Mucosa of descending colon (tissue), 3 donors: ENCODE data around the gene MYLK. TPM values are rescaled to one million over a fixed set of nuclear protein-coding genes. Genes with fewer than 3 reads are reported as not detected.

Experiments
- ATAC-seq: fragments of 200-7000 bp; cut with Tn5 transposase; one replicate; pipeline ENCODE4 v1.9.1; 2020; ENCODE audit warnings: mild to moderate bottlenecking, moderate library complexity
- DNase-seq, 3 donors: peaks; one replicate each; pipeline ENCODE4 v3.0.0-alpha.2; 2020
- H3K36me3 ChIP-seq: fragments of 200-600 bp; one replicate; pipeline ENCODE4 v1.8.0; 2021; ENCODE audit warnings: low read depth, mild to moderate bottlenecking
- H3K4me1 ChIP-seq: fragments of 200-600 bp; one replicate; pipeline ENCODE4 v1.8.0; 2021; ENCODE audit warnings: low read depth, mild to moderate bottlenecking
- H3K4me3 ChIP-seq: fragments of 200-600 bp; one replicate; pipeline ENCODE4 v1.8.0; 2021; ENCODE audit warnings: mild to moderate bottlenecking
- H3K9me3 ChIP-seq: fragments of 200-600 bp; one replicate; pipeline ENCODE4 v1.8.0; 2021; ENCODE audit warnings: mild to moderate bottlenecking
- intact Hi-C, 2 donors: fragments of 100-400 bp; cut with DNase I in 1 of 2; cut with micrococcal nuclease in 1 of 2; formaldehyde crosslinking; loops; one replicate each; pipeline versions ENCODE4 v1.11.0 to v1.11.1; 2022; cut with DNase I, micrococcal nuclease
- total RNA-seq, 3 donors: library from RNA; stranded (reverse); fragmentation: NEBNext Ultra II Directional in 2 of 3; extraction: Animal tissue kit (Norgen Biotek cat#: 25700) in 2 of 3; gene quantifications; one replicate each; pipeline versions ENCODE4 v1.2.1 to v1.2.4, GENCODE V29; 2021 to 2023
- TF ChIP-seq, protein P1 (sequence below): fragments of 200-600 bp; IDR thresholded peaks from one replicate; pipeline ENCODE4 v1.8.0; 2022; ENCODE audit warnings: antibody characterized with exemption, mild to moderate bottlenecking
- donor health status: DM: no; HTN: no; CAD: no; lungs with moderate emphysema.
- donor health status: DM: no; HTN: no; CAD: no.
- donor health status: DM: no; HTN: yes; CAD: no.

Gene MYLK
- total RNA-seq, 3 donors from 2014 or later: 157 to 1,614 (median 175) TPM

DNA sequence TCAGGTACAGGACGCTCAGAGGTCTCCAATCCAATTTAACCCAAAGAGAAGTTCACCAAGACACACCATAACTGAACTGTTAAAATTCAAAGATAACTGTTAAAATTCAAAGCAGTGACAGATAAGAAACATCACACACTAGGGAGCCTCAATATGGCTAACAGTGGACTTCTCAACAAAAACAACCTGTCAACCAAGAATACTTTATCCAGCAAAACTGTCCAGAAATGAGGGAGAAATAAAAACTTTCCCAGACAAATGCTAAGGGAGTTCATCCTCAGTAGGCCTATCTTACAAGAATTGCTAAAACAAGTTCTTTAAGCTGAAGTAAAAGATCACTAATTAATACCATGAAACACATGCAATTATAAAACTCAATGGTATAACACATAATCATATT is 36.3 kb upstream of the MYLK start:
- TF ChIP-seq, protein P1, sequence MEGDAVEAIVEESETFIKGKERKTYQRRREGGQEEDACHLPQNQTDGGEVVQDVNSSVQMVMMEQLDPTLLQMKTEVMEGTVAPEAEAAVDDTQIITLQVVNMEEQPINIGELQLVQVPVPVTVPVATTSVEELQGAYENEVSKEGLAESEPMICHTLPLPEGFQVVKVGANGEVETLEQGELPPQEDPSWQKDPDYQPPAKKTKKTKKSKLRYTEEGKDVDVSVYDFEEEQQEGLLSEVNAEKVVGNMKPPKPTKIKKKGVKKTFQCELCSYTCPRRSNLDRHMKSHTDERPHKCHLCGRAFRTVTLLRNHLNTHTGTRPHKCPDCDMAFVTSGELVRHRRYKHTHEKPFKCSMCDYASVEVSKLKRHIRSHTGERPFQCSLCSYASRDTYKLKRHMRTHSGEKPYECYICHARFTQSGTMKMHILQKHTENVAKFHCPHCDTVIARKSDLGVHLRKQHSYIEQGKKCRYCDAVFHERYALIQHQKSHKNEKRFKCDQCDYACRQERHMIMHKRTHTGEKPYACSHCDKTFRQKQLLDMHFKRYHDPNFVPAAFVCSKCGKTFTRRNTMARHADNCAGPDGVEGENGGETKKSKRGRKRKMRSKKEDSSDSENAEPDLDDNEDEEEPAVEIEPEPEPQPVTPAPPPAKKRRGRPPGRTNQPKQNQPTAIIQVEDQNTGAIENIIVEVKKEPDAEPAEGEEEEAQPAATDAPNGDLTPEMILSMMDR: no peak
- H3K4me1 ChIP-seq: no peaks in the 10 kb centered on the region
- peaks cover 18% of the 10 kb centered on the region for H3K9me3 ChIP-seq
- DNase-seq: no peak
- ATAC-seq: no peak
- no peak overlapping the region for H3K4me3 ChIP-seq
- no peaks in the 10 kb centered on the region for H3K36me3 ChIP-seq
- intact Hi-C loops: no loop called here

GRCh38 chr3:123919353-123919752 is 35.2 kb upstream of the MYLK start:
- intact Hi-C loops: no loop called here
- ATAC-seq (no peak), DNase-seq (no peak)
- Histone ChIP-seq H3K9me3 (peaks cover 18% of the 10 kb centered on the region), H3K4me1 (no peaks in the 10 kb centered on the region), H3K4me3 (no peak overlapping the region), H3K36me3 (no peaks in the 10 kb centered on the region)
- TF ChIP-seq, protein P1: no peak

DNA sequence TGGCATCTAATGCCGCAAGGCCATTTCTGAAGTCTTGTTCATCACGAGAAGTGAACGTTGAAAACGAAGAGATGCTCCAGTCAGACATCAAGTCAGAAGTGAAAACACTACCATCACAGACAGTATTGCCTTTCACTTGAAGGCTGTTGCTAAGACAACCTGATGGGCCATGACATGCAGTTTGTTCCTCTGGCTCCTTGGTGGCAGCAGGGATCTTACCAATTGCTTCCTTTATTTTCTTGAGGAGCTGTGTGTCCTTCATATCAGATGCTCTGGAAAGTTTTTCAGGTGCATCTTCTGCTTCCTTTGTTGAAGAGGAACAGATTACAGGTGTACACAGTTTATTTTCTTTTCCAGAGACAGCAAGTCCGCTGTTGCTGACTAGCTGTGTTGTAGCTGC is 30.7 kb upstream of the MYLK start:
- intact Hi-C loops: no loop called here

GRCh38 chr3:123909785-123910184 is 25.7 kb upstream of the MYLK start:
- H3K36me3 ChIP-seq: no peaks in the 10 kb centered on the region
- TF ChIP-seq, protein P1: no peak
- no peak for ATAC-seq
- intact Hi-C loops: no loop called here
- DNase-seq: no peak
- H3K4me1 ChIP-seq: no peaks in the 10 kb centered on the region
- H3K9me3 ChIP-seq: no peaks in the 10 kb centered on the region
- H3K4me3 ChIP-seq: no peak overlapping the region

More for the DNA sequence above, 30.7 kb upstream of the MYLK start:
- Histone ChIP-seq H3K36me3 (no peaks in the 10 kb centered on the region), H3K4me1 (no peaks in the 10 kb centered on the region), H3K4me3 (no peak overlapping the region), H3K9me3 (no peaks in the 10 kb centered on the region)
- DNase-seq (no peak), ATAC-seq (no peak)
- TF ChIP-seq, protein P1: no peak

DNA sequence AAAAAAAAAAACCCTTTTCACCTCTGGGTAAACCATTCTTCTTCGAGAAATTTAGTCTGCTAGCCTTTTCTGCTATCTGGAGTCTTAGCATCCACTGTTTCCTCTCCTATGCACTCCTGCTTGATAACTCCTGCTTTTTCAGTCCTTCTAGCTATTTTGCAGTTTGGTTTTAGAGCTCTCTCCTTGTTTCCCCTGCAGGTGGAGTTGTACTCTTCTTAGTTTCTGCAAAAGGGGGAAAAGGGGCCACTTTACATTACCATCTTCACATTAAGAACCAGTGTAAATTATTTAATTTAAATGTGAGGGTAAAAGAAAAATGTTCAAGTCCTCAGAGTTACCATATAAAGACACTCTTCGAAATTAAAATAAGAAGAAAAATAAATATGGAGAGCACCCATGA is 23.6 kb upstream of the MYLK start:
- ATAC-seq (no peak), DNase-seq (no peak)
- intact Hi-C loops: no loop called here
- Histone ChIP-seq H3K36me3 (no peaks in the 10 kb centered on the region), H3K4me1 (no peaks in the 10 kb centered on the region), H3K4me3 (no peak overlapping the region), H3K9me3 (no peaks in the 10 kb centered on the region)
- TF ChIP-seq, protein P1: no peak

DNA sequence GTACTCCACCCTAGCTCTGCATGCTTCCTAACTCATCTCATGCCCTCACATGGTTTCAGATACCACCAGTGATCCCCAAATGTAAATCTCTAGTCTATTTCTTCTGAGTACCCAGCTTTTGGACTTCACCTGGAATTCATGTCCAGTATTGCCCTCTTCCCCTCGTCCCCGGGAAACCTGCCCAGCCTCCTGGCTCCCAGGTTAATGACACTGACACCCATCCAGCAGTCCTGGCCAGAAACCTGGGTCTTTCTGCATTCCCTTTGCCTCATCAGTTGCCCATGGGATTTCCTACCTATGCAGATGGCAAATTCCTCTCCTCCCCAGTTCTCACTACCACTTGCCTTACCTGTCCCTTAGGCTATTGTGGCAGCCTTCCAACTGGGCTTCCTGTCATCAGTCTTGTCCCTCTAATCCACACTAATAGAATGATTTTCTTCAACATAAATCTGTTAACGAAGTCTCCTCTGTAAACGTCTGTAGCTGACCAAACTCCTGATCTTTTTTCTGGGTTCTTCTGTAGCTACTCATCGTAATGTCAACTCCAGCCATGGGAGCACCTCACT is 15.3 kb upstream of the MYLK start:
- DNase-seq: no peak
- Histone ChIP-seq H3K4me1 (no peaks in the 10 kb centered on the region), H3K9me3 (no peaks in the 10 kb centered on the region), H3K4me3 (no peak overlapping the region), H3K36me3 (no peaks in the 10 kb centered on the region)
- intact Hi-C loops: no loop called here
- no peak for ATAC-seq
- TF ChIP-seq, protein P1: no peak
